HepG2 (cell line): Measurements from ENCODE around the gene METTL26. TPM values are rescaled to one million over a fixed set of nuclear protein-coding genes. Genes with fewer than 3 reads are reported as not detected.
A peak's percentile ranks its signal among the peaks of the same experiment; 100 is the strongest.

Experiments
- MAFG ChIP-seq: sonication (generic); formaldehyde crosslinking; IDR thresholded peaks from 2 replicates; pipeline ENCODE4 v1.5.1; 2020; ENCODE audit warnings: mild to moderate bottlenecking, missing genetic modification reagents
- ZFX ChIP-seq: sonication (generic); formaldehyde crosslinking; IDR thresholded peaks from 2 replicates; pipeline ENCODE4 v1.4.0; 2020; ENCODE audit warnings: mild to moderate bottlenecking, low read depth, missing genetic modification reagents, moderate library complexity
- ZNF207 ChIP-seq: fragments of 450-650 bp; IDR thresholded peaks from 2 replicates; pipeline ENCODE4 v1.6.1; 2016; ENCODE audit warnings: antibody characterized with exemption, borderline replicate concordance
- ZNF230 ChIP-seq: sonication (generic); formaldehyde crosslinking; IDR thresholded peaks from 2 replicates; pipeline ENCODE4 v1.4.0; 2020; ENCODE audit warnings: mild to moderate bottlenecking, missing genetic modification reagents
- ZNF549 ChIP-seq: sonication (generic); formaldehyde crosslinking; IDR thresholded peaks from 2 replicates; pipeline ENCODE4 v1.5.0; 2020; ENCODE audit warnings: missing genetic modification reagents
- ZNF790 ChIP-seq: sonication (generic); formaldehyde crosslinking; IDR thresholded peaks from 2 replicates; pipeline ENCODE4 v1.8.0; 2022; ENCODE audit warnings: missing genetic modification reagents, mild to moderate bottlenecking, borderline replicate concordance
- ZNF879 ChIP-seq: sonication (generic); formaldehyde crosslinking; IDR thresholded peaks from 2 replicates; pipeline ENCODE4 v1.8.1; 2023; ENCODE audit warnings: missing genetic modification reagents
- polyA plus RNA-seq, 8 experiments: library from polyadenylated mRNA; depleted of rRNA in 3 of 8; stranded (reverse) in 7 of 8; unstranded in 1 of 8; fragments of >200 nt; fragmentation: Illumina TruSeq in 4 of 8; extraction: Trizol in 4 of 8; gene quantifications; 2 replicates each; pipeline versions ENCODE4 v1.2.1 to v1.2.3, GENCODE V29; 2011 to 2016; ENCODE audit warnings: low read depth in 4 of 8, missing spikeins in 1 of 8, mixed read lengths in 1 of 8; ENCODE audit not compliant: insufficient read depth in 1 of 8
- total RNA-seq, 5 experiments: library from RNA; depleted of rRNA; stranded (reverse); fragments of >200 nt; fragmentation: Illumina TruSeq; extraction: Trizol; gene quantifications; 2 replicates each; pipeline ENCODE4 v1.2.3, GENCODE V29; 2016; ENCODE audit warnings: low read depth in 1 of 5
- TF ChIP-seq, protein P1 (sequence below): sonication (generic); formaldehyde crosslinking; IDR thresholded peaks from 2 replicates; pipeline ENCODE4 v1.4.0; 2020; ENCODE audit warnings: missing genetic modification reagents
- TF ChIP-seq, protein P2 (sequence below): sonication (generic); formaldehyde crosslinking; IDR thresholded peaks from 2 replicates; pipeline ENCODE4 v1.4.0; 2020; ENCODE audit warnings: missing genetic modification reagents
- TF ChIP-seq, protein P3 (sequence below): sonication (generic); formaldehyde crosslinking; IDR thresholded peaks from 2 replicates; pipeline ENCODE4 v1.5.1; 2020; ENCODE audit warnings: missing genetic modification reagents, mild to moderate bottlenecking, borderline replicate concordance
- TF ChIP-seq, protein P4 (sequence below): sonication (generic); formaldehyde crosslinking; IDR thresholded peaks from 2 replicates; pipeline ENCODE4 v1.4.0; 2020; ENCODE audit warnings: missing genetic modification reagents
- TF ChIP-seq, protein P5 (sequence below): sonication (generic); formaldehyde crosslinking; IDR thresholded peaks from 2 replicates; pipeline ENCODE4 v1.4.0; 2020; ENCODE audit warnings: missing genetic modification reagents, borderline replicate concordance

The METTL26 gene
- total and polyA plus RNA-seq, 2 of the 13 experiments (the other 11 are each of a cell fraction or from before 2014, with no cell fraction given) = 65.5 to 70.1 TPM

- TF ChIP-seq, protein P1, sequence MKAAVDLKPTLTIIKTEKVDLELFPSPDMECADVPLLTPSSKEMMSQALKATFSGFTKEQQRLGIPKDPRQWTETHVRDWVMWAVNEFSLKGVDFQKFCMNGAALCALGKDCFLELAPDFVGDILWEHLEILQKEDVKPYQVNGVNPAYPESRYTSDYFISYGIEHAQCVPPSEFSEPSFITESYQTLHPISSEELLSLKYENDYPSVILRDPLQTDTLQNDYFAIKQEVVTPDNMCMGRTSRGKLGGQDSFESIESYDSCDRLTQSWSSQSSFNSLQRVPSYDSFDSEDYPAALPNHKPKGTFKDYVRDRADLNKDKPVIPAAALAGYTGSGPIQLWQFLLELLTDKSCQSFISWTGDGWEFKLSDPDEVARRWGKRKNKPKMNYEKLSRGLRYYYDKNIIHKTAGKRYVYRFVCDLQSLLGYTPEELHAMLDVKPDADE (CRISPR knock-in tag) = no peak
- TF ChIP-seq, protein P2, sequence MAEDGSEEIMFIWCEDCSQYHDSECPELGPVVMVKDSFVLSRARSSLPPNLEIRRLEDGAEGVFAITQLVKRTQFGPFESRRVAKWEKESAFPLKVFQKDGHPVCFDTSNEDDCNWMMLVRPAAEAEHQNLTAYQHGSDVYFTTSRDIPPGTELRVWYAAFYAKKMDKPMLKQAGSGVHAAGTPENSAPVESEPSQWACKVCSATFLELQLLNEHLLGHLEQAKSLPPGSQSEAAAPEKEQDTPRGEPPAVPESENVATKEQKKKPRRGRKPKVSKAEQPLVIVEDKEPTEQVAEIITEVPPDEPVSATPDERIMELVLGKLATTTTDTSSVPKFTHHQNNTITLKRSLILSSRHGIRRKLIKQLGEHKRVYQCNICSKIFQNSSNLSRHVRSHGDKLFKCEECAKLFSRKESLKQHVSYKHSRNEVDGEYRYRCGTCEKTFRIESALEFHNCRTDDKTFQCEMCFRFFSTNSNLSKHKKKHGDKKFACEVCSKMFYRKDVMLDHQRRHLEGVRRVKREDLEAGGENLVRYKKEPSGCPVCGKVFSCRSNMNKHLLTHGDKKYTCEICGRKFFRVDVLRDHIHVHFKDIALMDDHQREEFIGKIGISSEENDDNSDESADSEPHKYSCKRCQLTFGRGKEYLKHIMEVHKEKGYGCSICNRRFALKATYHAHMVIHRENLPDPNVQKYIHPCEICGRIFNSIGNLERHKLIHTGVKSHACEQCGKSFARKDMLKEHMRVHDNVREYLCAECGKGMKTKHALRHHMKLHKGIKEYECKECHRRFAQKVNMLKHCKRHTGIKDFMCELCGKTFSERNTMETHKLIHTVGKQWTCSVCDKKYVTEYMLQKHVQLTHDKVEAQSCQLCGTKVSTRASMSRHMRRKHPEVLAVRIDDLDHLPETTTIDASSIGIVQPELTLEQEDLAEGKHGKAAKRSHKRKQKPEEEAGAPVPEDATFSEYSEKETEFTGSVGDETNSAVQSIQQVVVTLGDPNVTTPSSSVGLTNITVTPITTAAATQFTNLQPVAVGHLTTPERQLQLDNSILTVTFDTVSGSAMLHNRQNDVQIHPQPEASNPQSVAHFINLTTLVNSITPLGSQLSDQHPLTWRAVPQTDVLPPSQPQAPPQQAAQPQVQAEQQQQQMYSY (CRISPR knock-in tag) = no peak
- TF ChIP-seq ZNF790 (CRISPR knock-in tag) (0 out of 2 replicates have a peak, but pooled peaks have one; percentile 32), ZFX (CRISPR knock-in tag) (peak; percentile 87), ZNF549 (CRISPR knock-in tag) (no peak), ZNF207 (no peak), MAFG (CRISPR knock-in tag) (no peak), ZNF230 (CRISPR knock-in tag) (peak; percentile 47; the same call in 1 of the 2 replicates), ZNF879 (no peak)
- TF ChIP-seq, protein P3, sequence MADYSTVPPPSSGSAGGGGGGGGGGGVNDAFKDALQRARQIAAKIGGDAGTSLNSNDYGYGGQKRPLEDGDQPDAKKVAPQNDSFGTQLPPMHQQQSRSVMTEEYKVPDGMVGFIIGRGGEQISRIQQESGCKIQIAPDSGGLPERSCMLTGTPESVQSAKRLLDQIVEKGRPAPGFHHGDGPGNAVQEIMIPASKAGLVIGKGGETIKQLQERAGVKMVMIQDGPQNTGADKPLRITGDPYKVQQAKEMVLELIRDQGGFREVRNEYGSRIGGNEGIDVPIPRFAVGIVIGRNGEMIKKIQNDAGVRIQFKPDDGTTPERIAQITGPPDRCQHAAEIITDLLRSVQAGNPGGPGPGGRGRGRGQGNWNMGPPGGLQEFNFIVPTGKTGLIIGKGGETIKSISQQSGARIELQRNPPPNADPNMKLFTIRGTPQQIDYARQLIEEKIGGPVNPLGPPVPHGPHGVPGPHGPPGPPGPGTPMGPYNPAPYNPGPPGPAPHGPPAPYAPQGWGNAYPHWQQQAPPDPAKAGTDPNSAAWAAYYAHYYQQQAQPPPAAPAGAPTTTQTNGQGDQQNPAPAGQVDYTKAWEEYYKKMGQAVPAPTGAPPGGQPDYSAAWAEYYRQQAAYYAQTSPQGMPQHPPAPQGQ (CRISPR knock-in tag) = no peak
- TF ChIP-seq, protein P4, sequence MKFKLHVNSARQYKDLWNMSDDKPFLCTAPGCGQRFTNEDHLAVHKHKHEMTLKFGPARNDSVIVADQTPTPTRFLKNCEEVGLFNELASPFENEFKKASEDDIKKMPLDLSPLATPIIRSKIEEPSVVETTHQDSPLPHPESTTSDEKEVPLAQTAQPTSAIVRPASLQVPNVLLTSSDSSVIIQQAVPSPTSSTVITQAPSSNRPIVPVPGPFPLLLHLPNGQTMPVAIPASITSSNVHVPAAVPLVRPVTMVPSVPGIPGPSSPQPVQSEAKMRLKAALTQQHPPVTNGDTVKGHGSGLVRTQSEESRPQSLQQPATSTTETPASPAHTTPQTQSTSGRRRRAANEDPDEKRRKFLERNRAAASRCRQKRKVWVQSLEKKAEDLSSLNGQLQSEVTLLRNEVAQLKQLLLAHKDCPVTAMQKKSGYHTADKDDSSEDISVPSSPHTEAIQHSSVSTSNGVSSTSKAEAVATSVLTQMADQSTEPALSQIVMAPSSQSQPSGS (CRISPR knock-in tag) = peak; percentile 21; the same call in 1 of the 2 replicates
- TF ChIP-seq, protein P5, sequence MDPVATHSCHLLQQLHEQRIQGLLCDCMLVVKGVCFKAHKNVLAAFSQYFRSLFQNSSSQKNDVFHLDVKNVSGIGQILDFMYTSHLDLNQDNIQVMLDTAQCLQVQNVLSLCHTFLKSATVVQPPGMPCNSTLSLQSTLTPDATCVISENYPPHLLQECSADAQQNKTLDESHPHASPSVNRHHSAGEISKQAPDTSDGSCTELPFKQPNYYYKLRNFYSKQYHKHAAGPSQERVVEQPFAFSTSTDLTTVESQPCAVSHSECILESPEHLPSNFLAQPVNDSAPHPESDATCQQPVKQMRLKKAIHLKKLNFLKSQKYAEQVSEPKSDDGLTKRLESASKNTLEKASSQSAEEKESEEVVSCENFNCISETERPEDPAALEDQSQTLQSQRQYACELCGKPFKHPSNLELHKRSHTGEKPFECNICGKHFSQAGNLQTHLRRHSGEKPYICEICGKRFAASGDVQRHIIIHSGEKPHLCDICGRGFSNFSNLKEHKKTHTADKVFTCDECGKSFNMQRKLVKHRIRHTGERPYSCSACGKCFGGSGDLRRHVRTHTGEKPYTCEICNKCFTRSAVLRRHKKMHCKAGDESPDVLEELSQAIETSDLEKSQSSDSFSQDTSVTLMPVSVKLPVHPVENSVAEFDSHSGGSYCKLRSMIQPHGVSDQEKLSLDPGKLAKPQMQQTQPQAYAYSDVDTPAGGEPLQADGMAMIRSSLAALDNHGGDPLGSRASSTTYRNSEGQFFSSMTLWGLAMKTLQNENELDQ (CRISPR knock-in tag) = no peak
Measured at GRCh38 chr16:678858-679813, 43.0 kb upstream of the METTL26 start (continued).
